IPS DF 4.7 (cell line): ENCODE results near the gene WDFY4.

ENCODE experiments used
- DNase-seq: peaks from one replicate; pipeline ENCODE4 v3.0.0-alpha.2; 2013; ENCODE audit warnings: low spot score; ENCODE audit errors: extremely low read depth

The WDFY4 gene

DNA sequence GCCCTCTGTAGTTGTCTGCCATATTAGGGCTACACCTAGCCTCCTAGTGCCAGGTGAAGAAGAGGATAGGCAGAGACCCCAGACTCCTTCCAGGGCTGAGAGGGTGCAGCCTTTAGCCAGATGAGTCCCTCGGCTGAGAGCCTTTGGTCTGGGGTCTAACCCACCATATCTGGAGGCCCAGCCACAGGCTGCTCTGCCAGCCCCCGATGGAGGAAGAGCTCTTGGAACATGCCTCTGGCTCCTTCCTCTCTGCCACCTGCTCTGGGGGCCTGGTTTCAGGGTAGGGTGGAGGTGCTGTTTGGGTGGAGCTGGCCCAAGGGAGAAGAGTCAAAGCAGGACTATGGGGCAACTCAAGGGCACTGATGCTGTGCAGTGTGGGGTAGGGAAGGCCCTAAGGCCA is 253.6 kb downstream of the WDFY4 start:
- no peak for DNase-seq

DNA sequence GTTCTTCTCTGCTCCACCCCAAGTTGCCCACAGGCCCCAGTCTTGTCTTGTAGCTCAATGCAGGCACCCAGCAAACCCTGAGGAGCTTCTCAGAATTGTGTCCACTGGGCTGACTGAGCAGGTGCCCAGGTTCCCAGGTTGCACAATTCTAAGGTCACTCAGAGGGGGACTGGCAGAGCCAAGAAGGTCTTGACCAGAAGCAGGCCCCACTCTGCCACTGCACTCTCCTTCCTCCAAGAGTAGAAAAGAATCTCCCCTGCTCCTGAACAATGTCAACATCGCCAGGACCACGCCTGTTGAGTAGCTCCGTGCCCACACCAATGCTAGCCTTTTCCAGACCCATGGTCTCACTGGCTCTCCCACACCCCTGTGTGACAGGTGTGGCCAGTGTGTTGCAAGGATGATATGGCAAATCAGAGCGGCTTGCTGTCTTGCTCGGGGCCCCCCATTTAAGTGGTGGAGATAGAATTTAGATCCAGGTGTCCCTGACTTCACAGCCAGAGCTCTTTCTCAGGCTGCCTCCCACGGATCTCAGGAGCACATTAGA is 254.4 kb downstream of the WDFY4 start:
- DNase-seq: no peak

DNA sequence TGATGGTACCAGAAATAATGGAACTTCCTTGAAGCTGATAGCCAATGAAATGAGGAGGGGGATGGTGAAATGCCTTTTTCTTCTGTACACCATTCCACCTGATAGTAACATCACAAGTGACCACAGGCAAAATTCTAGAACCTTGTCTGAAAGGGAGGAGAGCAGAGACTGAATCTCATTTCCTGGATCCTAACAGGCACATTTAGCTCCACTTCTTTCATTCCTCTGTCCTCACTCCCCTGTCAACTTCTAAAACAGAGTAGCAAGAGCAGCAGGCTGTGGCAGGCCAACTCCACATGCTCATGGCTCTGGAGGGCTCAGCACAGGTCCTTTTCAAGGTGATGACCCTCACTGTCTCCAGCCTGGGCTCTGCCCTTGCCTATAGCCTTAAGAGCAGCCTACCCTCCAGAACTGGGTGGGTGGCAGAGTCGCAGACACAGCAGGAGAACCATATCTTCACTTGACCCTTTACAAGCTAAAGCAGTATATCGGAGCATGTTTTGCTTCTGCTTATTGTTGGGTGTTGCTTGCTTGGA is 255.2 kb downstream of the WDFY4 start, which contains the start of gene LRRC18:
TSS of gene LRRC18 (minus strand) at position 51 of the 536 bp plus-strand sequence. CDS start 25,685 bp downstream, outside the sequence.
- DNase-seq: no peak

DNA sequence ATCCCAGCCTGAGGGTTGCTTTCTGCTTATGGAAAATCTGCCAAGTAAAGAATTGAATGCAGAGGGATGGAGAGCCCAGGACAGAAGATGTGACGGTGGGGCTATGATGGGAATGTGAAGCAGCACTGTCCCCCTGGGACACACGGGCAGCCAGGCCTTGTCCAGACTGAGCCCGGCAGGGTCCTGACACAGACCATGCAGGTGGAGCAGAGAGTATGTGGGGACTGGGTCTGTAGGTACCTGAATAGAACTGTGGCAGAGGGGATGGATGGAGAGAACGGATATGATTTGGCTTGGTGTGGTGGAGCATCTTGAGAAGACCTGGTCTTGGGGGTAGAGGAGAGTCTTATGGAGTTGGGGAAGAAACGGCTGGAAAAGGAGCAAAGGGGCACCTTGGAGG is 255.7 kb downstream of the WDFY4 start:
- DNase-seq: no peak

DNA sequence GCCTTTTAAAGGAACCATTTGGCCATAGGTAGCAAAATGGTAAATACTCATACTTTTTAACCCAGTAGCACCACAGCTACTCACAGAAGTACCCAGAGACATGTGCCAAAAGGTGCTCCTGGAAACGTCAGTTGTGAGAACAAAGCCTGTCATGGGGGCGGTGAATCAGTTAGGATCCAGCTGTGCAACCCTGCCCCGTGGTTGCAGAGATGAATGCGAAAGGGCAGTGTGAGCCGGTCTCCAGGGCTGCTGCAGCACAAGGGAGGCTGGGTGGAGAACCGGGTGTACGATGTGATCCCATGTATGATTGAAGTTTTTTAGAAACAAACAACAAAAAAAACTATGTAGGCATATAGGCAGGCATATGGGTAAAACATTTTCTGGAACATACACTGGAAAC is 256.3 kb downstream of the WDFY4 start:
- DNase-seq: no peak

DNA sequence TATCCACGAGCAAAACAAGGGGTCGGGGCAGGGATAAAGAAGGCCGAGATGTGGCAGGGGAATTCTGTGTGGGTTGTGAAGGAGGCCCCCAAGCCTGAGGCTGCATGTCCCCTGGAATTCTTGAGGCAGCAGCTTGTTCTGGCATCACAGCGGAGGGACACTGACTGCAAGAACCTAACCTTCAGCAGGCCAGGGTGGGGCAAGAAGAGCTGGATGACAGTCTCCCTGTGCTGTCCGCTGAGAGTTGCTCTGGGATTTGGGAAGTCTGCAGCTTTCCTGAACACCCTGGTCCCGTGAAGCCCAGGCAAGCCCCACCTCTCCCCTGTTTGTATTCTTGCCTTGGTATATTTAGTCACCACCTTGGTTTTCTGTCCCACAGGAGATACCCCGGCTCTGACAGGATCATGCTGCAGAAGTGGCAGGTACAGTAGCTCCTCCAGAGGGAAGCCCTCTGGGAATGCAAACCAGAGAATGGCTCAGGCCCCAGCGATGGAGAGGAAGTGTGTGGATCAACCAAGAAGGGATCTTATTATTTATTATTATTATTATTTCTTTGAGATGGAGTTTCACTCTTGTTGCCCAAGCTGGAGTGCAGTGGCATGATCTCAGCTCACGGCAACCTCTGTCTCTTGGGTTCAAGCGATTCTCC is 256.9 kb downstream of the WDFY4 start:
- no peak for DNase-seq

DNA sequence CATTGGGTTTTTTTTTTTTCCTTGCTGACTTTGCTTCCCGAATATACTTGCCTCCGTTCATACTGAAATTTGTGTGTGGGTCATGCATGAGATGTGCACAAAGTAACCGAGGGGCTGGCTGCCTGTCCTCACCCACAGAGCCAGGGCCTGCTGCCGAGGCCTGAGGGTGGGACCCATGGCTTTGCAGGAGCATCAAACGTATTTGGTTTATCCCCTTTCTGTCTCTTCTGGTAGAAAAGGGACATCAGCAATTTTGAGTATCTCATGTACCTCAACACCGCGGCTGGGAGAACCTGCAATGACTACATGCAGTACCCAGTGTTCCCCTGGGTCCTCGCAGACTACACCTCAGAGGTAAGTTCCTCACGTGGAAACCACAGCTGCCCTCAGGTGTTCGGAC is 258.4 kb downstream of the WDFY4 start:
- no peak for DNase-seq

DNA sequence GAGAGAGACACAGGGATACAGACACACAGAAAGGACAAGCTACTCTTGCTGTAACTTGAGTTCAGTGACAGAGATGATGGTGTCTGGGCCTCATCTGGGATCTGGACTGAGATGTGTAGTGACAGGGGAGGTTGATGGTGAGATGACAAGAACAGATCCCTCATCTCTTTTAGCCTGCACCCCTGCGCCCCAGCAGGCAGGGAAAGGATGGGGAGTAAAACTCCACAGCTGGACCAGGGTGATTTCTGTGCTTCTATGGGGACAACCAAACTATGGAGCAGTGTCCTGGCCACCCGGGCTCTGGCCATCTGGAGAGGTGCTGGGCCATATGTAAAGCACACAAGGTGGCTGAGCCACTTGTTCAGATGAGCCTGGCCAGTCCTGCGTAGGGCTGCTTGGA is 259.5 kb downstream of the WDFY4 start:
- DNase-seq: no peak

DNA sequence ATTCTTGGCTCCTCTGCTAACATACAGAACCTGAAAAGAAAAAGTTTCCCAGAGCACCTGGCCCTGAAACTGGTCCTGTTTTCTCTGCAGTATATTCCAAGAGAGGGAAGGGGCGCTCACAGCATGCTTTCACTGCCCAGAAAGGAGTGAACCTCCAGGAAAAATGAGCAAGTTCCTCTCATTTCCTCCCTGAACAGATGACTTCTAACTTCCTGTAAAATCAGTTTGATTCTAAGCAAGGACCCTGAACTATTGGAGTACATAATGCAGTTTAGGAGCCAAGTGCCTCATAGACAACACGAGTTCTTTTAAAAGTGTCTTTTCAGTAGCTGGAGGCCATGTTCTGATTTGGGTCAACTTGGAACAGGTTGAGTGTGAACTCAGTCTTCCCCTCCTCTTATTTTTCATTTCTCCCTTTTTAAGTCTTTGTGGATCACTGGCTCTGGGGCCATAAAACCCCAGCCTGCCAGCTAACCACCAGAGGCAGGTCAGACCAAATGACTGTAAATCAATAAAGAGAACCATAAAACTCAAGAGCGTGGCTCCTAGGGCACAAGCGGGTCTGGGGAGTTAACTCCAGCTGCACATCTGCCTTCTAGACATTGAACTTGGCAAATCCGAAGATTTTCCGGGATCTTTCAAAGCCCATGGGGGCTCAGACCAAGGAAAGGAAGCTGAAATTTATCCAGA is 260.9 kb downstream of the WDFY4 start:
- DNase-seq: no peak

DNA sequence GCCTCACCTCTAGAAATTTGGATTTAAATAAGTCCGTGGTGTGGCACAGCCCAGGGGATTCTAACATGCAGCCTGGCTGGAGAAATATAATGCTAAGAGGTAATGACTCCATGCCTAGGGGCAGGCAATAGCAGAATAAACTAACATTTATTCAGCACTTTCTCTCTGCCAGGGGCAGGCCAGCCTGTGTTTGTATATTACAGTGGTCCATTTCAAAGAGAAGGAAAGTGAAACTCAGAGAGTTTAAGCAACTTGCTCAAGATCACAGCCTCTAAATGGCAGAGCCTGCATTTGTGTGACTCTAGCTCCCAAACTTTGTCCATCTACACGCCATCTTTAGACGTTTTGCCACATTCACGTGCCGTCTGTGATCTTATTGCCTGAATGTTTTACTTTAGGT is 261.7 kb downstream of the WDFY4 start:
- DNase-seq: no peak

DNA sequence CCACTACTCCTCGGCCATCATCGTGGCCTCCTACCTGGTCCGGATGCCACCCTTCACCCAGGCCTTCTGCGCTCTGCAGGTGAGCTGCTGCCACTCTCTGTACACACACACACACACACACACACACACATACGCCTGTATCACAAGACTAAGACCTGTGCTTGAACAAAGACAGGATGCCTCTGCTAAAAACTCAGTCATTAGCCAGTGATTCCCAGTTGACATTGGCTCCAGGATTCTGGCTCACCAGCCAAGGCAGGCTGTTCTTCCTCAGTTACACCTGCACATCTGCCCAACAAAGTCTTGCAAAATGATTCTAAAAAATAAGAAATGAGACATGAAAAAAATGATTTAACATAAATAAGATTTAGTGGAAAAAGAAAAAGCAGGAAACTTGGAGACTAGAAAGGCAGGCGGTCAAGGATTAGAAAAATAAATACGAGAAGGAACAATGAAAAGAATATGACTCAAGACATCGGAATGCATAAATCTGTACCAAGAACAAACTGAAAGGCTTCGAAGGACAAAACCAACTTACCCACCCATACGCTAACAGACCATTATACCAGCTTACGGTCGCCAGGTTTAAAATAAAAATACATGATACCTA is 262.3 kb downstream of the WDFY4 start:
- DNase-seq: no peak

DNA sequence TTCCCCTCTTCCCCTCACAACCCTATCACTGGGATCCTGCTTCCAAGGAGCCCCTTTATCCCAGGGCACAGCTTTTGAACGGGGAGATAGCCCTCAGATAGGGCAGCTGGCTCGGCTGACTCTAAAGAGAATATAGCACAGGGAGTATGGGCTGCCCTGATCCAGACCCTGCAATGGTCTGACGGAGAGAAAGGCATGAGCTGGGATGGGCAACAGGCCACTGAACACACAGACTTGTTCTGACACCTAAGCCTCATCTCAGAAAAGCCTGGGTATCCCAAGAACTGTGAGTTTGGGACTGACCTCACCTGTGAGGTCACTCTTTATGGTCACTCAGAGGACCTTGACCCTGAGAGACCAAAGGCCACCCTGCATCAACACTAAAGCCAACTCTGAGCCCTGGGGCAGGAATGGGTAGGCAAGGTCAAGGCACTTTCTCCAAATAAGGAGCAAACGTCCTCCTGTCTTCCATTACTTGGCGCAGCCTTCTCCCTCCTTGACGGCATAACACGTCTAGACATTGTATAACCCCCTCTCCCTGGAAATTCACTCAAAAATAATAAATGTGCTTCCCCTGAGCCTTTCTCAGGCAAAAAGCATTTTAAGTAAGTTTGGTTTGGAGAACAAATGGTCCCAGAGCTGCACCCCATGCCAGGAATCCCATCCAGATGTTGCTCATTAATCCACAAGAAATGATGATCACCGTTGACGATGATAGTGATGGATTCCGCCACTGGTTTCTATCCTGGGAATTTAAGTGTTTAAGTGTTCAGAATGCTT is 263.2 kb downstream of the WDFY4 start:
- no peak for DNase-seq

DNA sequence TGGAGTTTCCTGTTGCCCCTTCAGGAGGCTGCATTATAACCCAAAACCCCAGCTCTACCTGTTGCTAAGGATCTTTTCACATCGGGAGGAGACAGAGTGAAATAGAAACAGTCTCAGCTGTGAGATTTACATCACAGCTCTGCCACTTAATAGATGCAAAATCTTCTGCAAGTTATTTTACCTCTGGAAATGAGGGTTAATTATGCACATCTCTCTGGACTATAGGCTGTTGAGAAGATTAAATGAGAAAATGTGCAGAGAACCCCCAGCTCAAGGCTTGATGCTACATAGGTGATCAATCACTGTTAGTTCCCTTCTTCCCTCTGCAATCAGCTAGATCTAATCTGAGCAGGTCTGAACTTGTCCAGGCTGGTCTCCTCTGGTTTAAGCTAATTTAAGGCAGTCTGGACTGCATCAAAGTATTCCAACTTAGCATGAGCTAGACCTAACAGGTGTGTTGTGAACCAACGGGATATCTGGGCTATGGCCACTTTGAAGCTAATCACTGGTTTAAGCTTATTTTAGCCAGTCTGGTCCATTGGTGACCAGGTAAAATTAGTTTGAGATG is 263.9 kb downstream of the WDFY4 start:
- no peak for DNase-seq

DNA sequence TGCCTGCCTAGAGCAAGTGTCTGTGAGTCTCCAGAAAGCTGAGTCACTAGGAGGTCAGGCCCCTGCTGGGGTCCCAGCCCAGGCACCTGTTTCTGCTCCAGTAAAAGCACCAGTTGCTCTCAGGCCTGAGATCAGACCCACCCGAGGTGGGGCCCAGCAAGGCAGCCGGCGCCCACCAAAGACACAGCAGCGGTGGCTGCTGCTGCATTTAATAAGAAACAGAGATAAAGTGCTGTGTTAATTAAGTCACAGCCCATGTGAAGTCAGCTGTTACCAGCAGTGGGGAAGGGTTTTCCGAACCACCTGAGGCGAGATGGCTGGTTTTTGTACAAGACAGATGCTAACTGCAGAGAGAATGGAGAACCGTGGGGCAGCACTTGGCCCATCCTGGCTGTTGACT is 267.0 kb downstream of the WDFY4 start:
- no peak for DNase-seq

DNA sequence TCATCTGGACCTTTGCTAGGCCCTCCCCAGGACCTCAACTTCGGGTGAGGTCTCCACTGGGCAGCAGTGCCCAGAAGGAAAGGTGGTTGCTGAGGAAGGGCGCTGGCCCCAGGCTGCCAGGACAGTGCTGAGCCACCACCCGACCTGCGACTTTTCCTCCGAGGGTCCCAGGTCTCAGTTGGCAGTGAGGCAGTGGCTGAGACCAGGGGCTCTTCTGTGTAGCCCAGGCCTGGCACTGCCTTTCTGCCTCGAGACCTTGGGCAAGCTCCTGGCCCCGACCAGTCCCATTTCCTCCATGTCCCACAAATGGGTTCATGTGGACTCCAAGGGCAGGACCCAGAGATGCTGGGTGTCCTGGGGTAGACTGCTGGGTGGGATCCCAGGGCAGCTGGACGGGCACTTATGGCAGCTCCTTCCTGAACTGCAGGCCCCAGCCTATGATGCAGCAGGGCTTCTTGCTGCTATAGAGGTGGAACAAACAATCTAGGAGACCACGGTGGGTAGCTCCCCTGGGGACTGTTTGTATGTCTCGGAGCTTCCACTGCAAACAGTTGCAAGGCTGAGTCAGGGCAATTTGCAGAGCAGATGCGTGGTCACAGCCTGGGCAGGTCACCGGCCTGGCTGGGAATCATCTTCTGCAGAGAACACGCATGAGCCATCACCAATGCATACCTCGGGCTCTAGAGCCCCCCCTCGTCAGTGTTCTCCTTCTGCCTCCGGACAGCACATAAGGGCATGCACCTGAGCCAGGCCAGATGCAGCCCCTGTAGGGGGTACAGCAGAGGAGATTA is 272.9 kb downstream of the WDFY4 start:
- DNase-seq: no peak

DNA sequence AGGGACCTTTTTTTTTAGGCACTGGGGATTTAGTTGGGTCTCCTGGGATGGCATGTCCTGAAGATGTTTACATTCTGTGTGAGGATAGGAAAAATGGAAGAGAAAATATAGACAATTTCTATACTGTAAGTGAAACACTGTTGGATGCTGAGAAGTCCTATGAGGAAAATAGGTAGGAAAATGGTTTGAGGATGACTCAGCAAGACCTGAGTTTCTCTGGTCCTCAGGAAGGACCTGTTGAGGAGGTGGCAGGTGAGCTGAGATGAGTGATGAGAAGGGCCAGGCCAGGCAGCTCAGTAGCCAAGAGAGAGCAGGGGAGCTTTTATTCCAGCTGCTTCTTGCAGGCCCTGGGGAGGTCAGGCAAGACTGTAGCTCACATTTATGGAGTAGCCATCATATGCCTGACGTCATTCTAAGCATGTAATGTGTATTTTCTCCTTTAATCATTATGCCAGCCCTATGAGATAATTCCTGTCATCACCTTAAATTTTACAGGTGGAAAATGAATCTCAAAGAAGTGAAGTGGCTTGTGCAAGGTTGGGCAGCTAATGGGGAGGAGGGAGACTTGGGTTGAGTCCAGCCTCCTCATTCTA is 274.0 kb downstream of the WDFY4 start:
- DNase-seq: no peak

DNA sequence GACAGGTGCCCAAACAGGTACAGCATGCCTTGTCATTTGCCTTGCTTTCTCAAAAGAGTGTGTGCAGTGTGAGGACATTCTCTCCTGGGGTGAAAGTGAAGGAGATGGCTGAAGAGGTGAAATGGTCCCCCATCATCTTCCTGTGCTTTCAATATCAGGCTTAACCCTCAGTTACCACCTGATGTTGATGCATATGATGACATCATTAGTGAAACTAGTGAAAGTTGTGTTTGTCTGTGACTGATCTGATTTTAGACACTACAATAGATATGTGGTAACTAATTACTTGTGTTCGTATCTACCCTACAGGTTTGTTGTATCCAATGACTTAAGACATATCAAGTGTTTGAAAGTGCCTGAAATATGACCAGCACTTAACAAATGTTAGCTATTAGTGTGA is 279.4 kb downstream of the WDFY4 start:
- no peak for DNase-seq

DNA sequence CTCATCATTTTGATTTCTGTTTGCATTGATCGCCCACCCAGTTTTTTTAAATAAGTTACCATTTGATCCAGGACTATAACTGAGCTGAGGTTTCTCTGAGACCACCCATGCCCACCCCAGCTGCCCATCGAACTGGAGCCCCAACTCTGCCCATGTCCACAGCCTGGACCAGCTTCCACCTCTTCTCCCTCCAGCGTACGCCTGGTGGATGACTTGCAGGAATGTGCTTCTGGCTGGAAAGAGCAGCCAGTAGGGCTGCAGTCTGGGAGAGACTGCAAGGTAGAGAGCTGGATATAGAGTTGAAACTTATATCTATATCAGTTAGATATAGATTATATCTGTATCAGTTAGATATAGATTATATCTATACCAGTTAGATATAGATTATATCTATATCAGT is 280.8 kb downstream of the WDFY4 start:
- DNase-seq: no peak

DNA sequence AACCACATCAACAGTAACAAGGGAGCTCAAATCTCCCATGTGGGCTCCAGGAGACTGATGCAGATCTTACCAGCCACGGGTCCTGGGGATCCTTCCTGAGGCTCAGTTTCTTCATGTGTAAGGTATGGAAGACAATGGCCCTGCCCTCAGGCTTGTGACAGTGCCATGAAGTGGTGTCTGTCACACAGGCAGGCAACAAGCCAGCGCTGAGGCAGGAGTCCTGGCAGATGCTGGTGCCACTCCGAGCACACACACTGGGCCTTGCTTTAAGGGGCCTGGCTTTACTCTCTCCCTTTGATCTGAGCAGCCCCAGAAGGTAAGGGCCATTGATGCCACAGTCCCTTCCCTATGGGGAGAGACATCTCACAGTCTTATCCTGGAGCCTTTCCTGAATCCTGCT is 283.4 kb downstream of the WDFY4 start:
- no peak for DNase-seq

DNA sequence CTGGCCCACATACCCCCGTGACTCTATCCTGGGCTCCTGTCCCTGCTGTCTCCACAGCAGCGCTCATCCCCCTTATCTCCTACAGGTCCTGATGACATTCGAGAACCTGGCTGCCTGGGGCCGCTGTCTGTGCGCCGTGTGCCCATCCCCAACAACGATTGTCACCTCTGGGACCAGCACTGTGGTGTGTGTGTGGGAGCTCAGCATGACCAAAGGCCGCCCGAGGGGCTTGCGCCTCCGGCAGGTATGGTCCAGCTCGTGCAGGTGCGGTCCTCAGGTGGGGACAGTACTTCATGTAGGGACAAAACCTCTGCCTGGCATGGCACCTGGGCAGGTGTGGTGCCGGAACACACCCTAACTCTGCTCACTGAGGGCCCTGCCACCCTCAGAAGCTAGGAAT is 285.4 kb downstream of the WDFY4 start:
- no peak for DNase-seq
